ENCODE results near the gene PIK3C3. TPM values are rescaled to one million over a fixed set of nuclear protein-coding genes. Genes with fewer than 3 reads are reported as not detected.

Gene PIK3C3
- total and polyA plus RNA-seq, 9 of the 15 experiments (the other 6 are each of a cell fraction or from before 2014, with no cell fraction given): 27.0 to 101 (median 42.9) TPM

DNA sequence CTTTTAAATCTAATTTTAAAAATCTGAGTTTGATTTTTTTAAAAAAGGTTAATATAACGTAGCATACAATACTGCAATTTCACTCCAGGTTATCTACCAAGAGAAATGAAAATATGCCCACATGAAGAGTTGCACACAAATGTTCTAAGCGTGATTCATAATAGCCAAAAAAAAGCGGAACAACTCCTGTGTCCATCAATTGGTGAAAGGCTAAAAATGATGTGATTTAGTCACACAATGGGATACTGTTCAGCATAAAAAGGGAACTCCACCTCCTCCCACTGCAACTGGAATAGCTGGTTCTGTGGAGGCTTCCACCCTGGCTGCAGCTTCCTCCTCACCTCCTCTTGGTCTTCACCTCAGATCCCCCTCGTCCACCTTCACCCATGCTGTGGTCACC is 132.8 kb downstream of the PIK3C3 start:
- Histone ChIP-seq H3K27me3 (ENCODE audit: control insufficient read depth in 2 of 2, insufficient read depth in 2 of 2, low read length in 2 of 2) (no peaks in the 10 kb centered on the region), H3K9me3 (replicated peaks; ENCODE audit: control insufficient read depth, insufficient read depth, low read depth, low read length) (no peaks in the 10 kb centered on the region), H3K4me1 (replicated peaks in 1 of 2; ENCODE audit: control insufficient read depth in 2 of 2, insufficient read depth in 2 of 2, low read length in 2 of 2) (no peaks in the 10 kb centered on the region), H3K9ac (ENCODE audit: insufficient read depth in 1 of 2, low read depth in 2 of 2, low read length in 2 of 2) (no peak overlapping the region), H3K36me3 (ENCODE audit: control insufficient read depth, insufficient read depth, low read length) (no peaks in the 10 kb centered on the region), H3K4me2 (ENCODE audit: insufficient read depth, low read length) (no peak overlapping the region), H3K79me2 (ENCODE audit: control insufficient read depth, insufficient read depth, low read length) (no peaks in the 10 kb centered on the region), H3K9me1 (ENCODE audit: control insufficient read depth, insufficient read depth, low read length) (no peaks in the 10 kb centered on the region), H4K20me1 (replicated peaks; ENCODE audit: control insufficient read depth, insufficient read depth, low read length) (no peaks in the 10 kb centered on the region), H2AFZ (ENCODE audit: low read depth, low read length) (no peak overlapping the region), H3K27ac (ENCODE audit: extremely low read depth, low read depth, low read length) (no peak overlapping the region), H3K4me3 (no peak overlapping the region)
- ATAC-seq (no peak), FAIRE-seq (no peak), DNase-seq (ENCODE audit: extremely low read depth in 1 of 4, low spot score in 3 of 4) (no peak)
- WGBS (ENCODE audit: insufficient coverage, low coverage, missing lambda C conversion rate): 58% methylated on average over 4 of the region's 4 CpGs
- no peak for TF ChIP-seq NCOA6 (IDR thresholded peaks at IDR 0.05)
- TF ChIP-seq, protein P1, sequence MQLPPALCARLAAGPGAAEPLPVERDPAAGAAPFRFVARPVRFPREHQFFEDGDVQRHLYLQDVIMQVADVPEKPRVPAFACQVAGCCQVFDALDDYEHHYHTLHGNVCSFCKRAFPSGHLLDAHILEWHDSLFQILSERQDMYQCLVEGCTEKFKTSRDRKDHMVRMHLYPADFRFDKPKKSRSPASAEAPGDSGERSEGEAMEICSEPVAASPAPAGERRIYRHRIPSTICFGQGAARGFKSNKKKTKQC (CRISPR knock-in tag; IDR thresholded peaks at IDR 0.05): no peak
- no peak for TF ChIP-seq POLR2H (tag; IDR thresholded peaks at IDR 0.05; ENCODE audit: low read depth)
- TF ChIP-seq MIER1 (IDR thresholded peaks at IDR 0.05; ENCODE audit: low read depth): no peak
- TF ChIP-seq HNRNPL (IDR thresholded peaks at IDR 0.05; ENCODE audit: low read depth, low read length): no peak
- TF ChIP-seq, protein P2, sequence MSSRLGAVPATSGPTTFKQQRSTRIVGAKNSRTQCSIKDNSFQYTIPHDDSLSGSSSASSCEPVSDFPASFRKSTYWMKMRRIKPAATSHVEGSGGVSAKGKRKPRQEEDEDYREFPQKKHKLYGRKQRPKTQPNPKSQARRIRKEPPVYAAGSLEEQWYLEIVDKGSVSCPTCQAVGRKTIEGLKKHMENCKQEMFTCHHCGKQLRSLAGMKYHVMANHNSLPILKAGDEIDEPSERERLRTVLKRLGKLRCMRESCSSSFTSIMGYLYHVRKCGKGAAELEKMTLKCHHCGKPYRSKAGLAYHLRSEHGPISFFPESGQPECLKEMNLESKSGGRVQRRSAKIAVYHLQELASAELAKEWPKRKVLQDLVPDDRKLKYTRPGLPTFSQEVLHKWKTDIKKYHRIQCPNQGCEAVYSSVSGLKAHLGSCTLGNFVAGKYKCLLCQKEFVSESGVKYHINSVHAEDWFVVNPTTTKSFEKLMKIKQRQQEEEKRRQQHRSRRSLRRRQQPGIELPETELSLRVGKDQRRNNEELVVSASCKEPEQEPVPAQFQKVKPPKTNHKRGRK (tag; IDR thresholded peaks at IDR 0.05): no peak
- no peak for TF ChIP-seq BHLHE40 (IDR thresholded peaks at IDR 0.05; ENCODE audit: low read length)
- BruUV-seq (replicated peaks): no TSS peak
- POLR2A ChIA-PET: no interaction called here
- in situ Hi-C loops (cut with MboI): no loop called here
- CTCF ChIA-PET (ENCODE audit: low intra/inter-chr PET ratio): no interaction called here
- intact Hi-C loops (cut with micrococcal nuclease): no loop called here
